A673 (cell line): ENCODE measurements around the gene IFI35.

Experiments used
- EZH2 ChIP-seq: fragments of 200-600 bp; sonication (generic); IDR thresholded peaks from 2 replicates; pipeline ENCODE4 v1.6.1; 2017; ENCODE audit warnings: borderline replicate concordance, low read depth, mild to moderate bottlenecking, mixed read lengths, antibody characterized with exemption, low read length; ENCODE audit not compliant: poor library complexity, severe bottlenecking
- TF ChIP-seq, protein P1 (sequence below): fragments of 300-800, 200-600 bp; sonication (generic); conservative IDR thresholded peaks from 2 replicates; pipeline ENCODE4 v1.5.1; 2017; ENCODE audit warnings: low read depth, mild to moderate bottlenecking, antibody characterized with exemption, low read length, moderate library complexity, mixed read lengths

DNA sequence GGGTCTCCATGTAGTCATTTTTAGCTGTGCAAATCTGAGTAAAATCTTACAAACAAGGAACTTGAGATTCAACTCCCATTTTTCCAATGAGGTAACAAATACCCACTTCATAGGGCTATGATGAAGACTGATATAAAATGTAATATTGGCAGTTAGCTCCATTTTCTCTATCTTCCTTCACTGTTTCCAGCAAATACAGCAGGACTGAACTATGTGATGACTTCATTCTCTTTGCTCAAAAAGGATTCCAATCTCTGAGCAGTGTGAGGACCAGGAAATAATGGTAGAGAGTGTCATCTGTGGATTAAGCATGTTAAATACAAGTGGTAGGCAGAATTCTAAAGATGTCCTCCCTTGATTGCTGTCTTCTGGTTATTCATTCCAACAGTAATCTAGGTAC is 36.7 kb downstream of the IFI35 start:
- TF ChIP-seq, protein P1, sequence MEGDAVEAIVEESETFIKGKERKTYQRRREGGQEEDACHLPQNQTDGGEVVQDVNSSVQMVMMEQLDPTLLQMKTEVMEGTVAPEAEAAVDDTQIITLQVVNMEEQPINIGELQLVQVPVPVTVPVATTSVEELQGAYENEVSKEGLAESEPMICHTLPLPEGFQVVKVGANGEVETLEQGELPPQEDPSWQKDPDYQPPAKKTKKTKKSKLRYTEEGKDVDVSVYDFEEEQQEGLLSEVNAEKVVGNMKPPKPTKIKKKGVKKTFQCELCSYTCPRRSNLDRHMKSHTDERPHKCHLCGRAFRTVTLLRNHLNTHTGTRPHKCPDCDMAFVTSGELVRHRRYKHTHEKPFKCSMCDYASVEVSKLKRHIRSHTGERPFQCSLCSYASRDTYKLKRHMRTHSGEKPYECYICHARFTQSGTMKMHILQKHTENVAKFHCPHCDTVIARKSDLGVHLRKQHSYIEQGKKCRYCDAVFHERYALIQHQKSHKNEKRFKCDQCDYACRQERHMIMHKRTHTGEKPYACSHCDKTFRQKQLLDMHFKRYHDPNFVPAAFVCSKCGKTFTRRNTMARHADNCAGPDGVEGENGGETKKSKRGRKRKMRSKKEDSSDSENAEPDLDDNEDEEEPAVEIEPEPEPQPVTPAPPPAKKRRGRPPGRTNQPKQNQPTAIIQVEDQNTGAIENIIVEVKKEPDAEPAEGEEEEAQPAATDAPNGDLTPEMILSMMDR, result no peak
- no peak for TF ChIP-seq EZH2
